HL-60 (cell line): ENCODE results near the gene PHETA2.

ENCODE experiments used
- CTCF ChIP-seq: IDR thresholded peaks from one replicate; pipeline ENCODE4 v1.5.1; 2011; ENCODE audit warnings: low read length, control low read depth, inconsistent platforms; ENCODE audit not compliant: insufficient read depth
- GABPA ChIP-seq: IDR thresholded peaks from 2 replicates; pipeline ENCODE4 v1.6.1; 2012; ENCODE audit warnings: low read depth
- REST ChIP-seq: IDR thresholded peaks from 2 replicates; pipeline ENCODE4 v1.6.1; 2012; ENCODE audit warnings: low read depth; ENCODE audit not compliant: insufficient replicate concordance

GRCh38 chr22:42033263-42034181, 40.5 kb upstream of the PHETA2 start:
- TF ChIP-seq REST (no peak), GABPA (no peak), CTCF (no peak)
